Right atrium auricular region (tissue), 2 donors: ENCODE measurements around the gene ANKRD23. TPM values are rescaled to one million over a fixed set of nuclear protein-coding genes. Genes with fewer than 3 reads are reported as not detected.
A peak's percentile ranks its signal among the peaks of the same experiment; 100 is the strongest.

Experiments
- DNase-seq: peaks from one replicate; pipeline ENCODE4 v3.0.0-alpha.2; 2019; ENCODE audit warnings: low spot score
- H3K27ac ChIP-seq, 2 donors: fragments of 200-600 bp; sonication (generic); 1 replicate in 1 of 2; 2 replicates in 1 of 2; pipeline ENCODE4 v1.5.1; 2016 to 2019
- H3K27me3 ChIP-seq, 2 donors: fragments of 200-600 bp; sonication (generic); one replicate each; pipeline versions ENCODE4 v1.5.1 to v1.6.0; 2017 to 2019
- H3K36me3 ChIP-seq: fragments of 200-600 bp; sonication (generic); one replicate; pipeline ENCODE4 v1.5.1; 2016
- H3K4me1 ChIP-seq, 2 donors: fragments of 200-600 bp; sonication (generic); one replicate each; pipeline versions ENCODE4 v1.5.1 to v1.6.0; 2017 to 2019
- H3K4me3 ChIP-seq, 2 donors: fragments of 200-600 bp; sonication (generic); 1 replicate in 1 of 2; 2 replicates in 1 of 2; pipeline ENCODE4 v1.5.1; 2017 to 2019; ENCODE audit warnings: mild to moderate bottlenecking in 1 of 2, moderate library complexity in 1 of 2
- H3K9me3 ChIP-seq, 2 donors: fragments of 200-600 bp; sonication (generic); one replicate each; pipeline ENCODE4 v1.5.1; 2019
- CTCF ChIP-seq, 2 donors: fragments of 200-600 bp; sonication (generic); IDR thresholded peaks; one replicate each; pipeline ENCODE4 v1.5.1; 2019; ENCODE audit warnings: antibody characterized with exemption in 2 of 2
- total RNA-seq, 2 donors: library from RNA; depleted of rRNA; stranded (reverse); fragments of >200 nt; gene quantifications; one replicate each; pipeline ENCODE4 v1.1.0, GENCODE V29; 2016

ANKRD23 gene
- total RNA-seq, 2 donors from 2014 or later, result 9.3 to 23.0 TPM

GRCh38 chr2:96839875-96840850 lies 3.7 kb downstream of the ANKRD23 start:
- Histone ChIP-seq H3K27ac (peak overlapping the region in 1 of 2 donors; percentile 85), H3K4me1 (peaks cover 0 to 45% of the 10 kb centered on the region in 2 donors), H3K4me3 (no peak overlapping the region), H3K9me3 (no peaks in the 10 kb centered on the region), H3K27me3 (no peaks in the 10 kb centered on the region), H3K36me3 (peaks cover 14% of the 10 kb centered on the region)
- no peak for DNase-seq
- TF ChIP-seq CTCF (IDR thresholded peaks at IDR 0.05), result no peak

- Histone ChIP-seq H3K36me3 (peaks cover 14% of the 10 kb centered on the region), H3K9me3 (no peaks in the 10 kb centered on the region), H3K27me3 (no peaks in the 10 kb centered on the region), H3K4me3 (no peak overlapping the region), H3K27ac (peak overlapping the region in 1 of 2 donors; percentile 85), H3K4me1 (peaks cover 0 to 40% of the 10 kb centered on the region in 2 donors)
- no peak for DNase-seq
- no peak for TF ChIP-seq CTCF (IDR thresholded peaks at IDR 0.05)
Observed at GRCh38 chr2:96839293-96839874, 4.4 kb downstream of the ANKRD23 start.

- no peak for TF ChIP-seq CTCF (IDR thresholded peaks at IDR 0.05)
- peaks cover 14% of the 10 kb centered on the region for H3K36me3 ChIP-seq
- H3K9me3 ChIP-seq, result no peaks in the 10 kb centered on the region
- no peak for DNase-seq
- H3K27me3 ChIP-seq, result no peaks in the 10 kb centered on the region
- H3K27ac ChIP-seq, result peak overlapping the region in 1 of 2 donors; percentile 85
- peaks cover 0 to 33% of the 10 kb centered on the region in 2 donors for H3K4me1 ChIP-seq
- no peak overlapping the region for H3K4me3 ChIP-seq
Observed at GRCh38 chr2:96838345-96839292, 5.2 kb downstream of the ANKRD23 start.

- Histone ChIP-seq H3K36me3 (peaks cover 21% of the 10 kb centered on the region), H3K4me3 (no peak overlapping the region), H3K27me3 (no peaks in the 10 kb centered on the region), H3K4me1 (peaks cover 0 to 32% of the 10 kb centered on the region in 2 donors), H3K9me3 (no peaks in the 10 kb centered on the region), H3K27ac (no peak overlapping the region)
- TF ChIP-seq CTCF (IDR thresholded peaks at IDR 0.05), result no peak
- no peak for DNase-seq
Observed at GRCh38 chr2:96837575-96837974, 6.2 kb downstream of the ANKRD23 start.

- Histone ChIP-seq H3K27ac (no peak overlapping the region), H3K9me3 (no peaks in the 10 kb centered on the region), H3K27me3 (no peaks in the 10 kb centered on the region), H3K4me3 (no peak overlapping the region), H3K4me1 (peaks cover 0 to 33% of the 10 kb centered on the region in 2 donors), H3K36me3 (peaks cover 38% of the 10 kb centered on the region)
- DNase-seq, result no peak
- TF ChIP-seq CTCF (IDR thresholded peaks at IDR 0.05), result no peak
Observed at GRCh38 chr2:96835830-96836229, 8.0 kb downstream of the ANKRD23 start.
